Peyer's patch (tissue), 4 donors: Measurements from ENCODE around the gene KLHDC3.
A peak's percentile ranks its signal among the peaks of the same experiment; 100 is the strongest.

Source experiments
- CTCF ChIP-seq, 6 experiments: fragments of 450-650 bp in 4 of 6; fragments of 200-600 bp in 2 of 6; sonication (generic) in 1 of 6; IDR thresholded peaks; one replicate each; pipeline ENCODE4 v1.5.1; 2017 to 2019; ENCODE audit warnings: antibody characterized with exemption in 6 of 6, mild to moderate bottlenecking in 3 of 6, moderate library complexity in 1 of 6
- POLR2A ChIP-seq, 2 donors: fragments of 450-650 bp; IDR thresholded peaks; one replicate each; pipeline ENCODE4 v1.5.1; 2017; ENCODE audit warnings: antibody characterized with exemption in 2 of 2, mild to moderate bottlenecking in 2 of 2, moderate library complexity in 2 of 2

- TF ChIP-seq CTCF (IDR thresholded peaks at IDR 0.05) (peak in 1 of 6 experiments; percentile 2), POLR2A (IDR thresholded peaks at IDR 0.05) (peak; percentile 74 to 87)
Measured at GRCh38 chr6:42978839-42979522, 35.1 kb upstream of the KLHDC3 start, which contains the start of gene PEX6.
